Lung (tissue), 12 donors: ENCODE data around the gene CNMD. TPM values are rescaled to one million over a fixed set of nuclear protein-coding genes. Genes with fewer than 3 reads are reported as not detected.
"Not testable (repeated sequence)": the region's sequence is repeated elsewhere in the genome, so short reads cannot be mapped to it uniquely, and the experiment has no call there.

Experiments
- ATAC-seq: fragments of 200-7000 bp; cut with Tn5 transposase; one replicate; pipeline ENCODE4 v1.9.1; 2020; ENCODE audit warnings: moderate number of reproducible peaks; ENCODE audit not compliant: insufficient read depth, low FRiP score
- DNase-seq, 3 donors: peaks; one replicate each; pipeline ENCODE4 v3.0.0-alpha.2; 2013 to 2017
- H3K27ac ChIP-seq, 2 donors: one replicate each; pipeline ENCODE4 v1.5.1; 2013; ENCODE audit warnings: mild to moderate bottlenecking in 2 of 2, moderate library complexity in 2 of 2, control low read depth in 1 of 2, inconsistent platforms in 1 of 2, low read depth in 1 of 2, low read length in 1 of 2
- H3K27me3 ChIP-seq, 3 donors: one replicate each; pipeline ENCODE4 v1.5.1; 2013; ENCODE audit warnings: low read length in 2 of 3; ENCODE audit not compliant: control insufficient read depth in 3 of 3, insufficient read depth in 3 of 3
- H3K36me3 ChIP-seq, 4 donors: one replicate each; pipeline ENCODE4 v1.5.1; 2013; ENCODE audit warnings: low read length in 4 of 4, mild to moderate bottlenecking in 1 of 4, moderate library complexity in 1 of 4; ENCODE audit not compliant: control insufficient read depth in 4 of 4, insufficient read depth in 4 of 4
- H3K4me1 ChIP-seq, 5 donors: one replicate each; pipeline ENCODE4 v1.5.1; 2013; ENCODE audit warnings: low read length in 5 of 5, mild to moderate bottlenecking in 2 of 5, moderate library complexity in 1 of 5; ENCODE audit not compliant: control insufficient read depth in 5 of 5, insufficient read depth in 5 of 5
- H3K4me3 ChIP-seq: one replicate; pipeline ENCODE4 v1.5.1; 2013; ENCODE audit warnings: mild to moderate bottlenecking, control low read depth, moderate library complexity
- H3K9ac ChIP-seq, 2 donors: one replicate each; pipeline ENCODE4 v1.5.1; 2013; ENCODE audit warnings: low read length in 2 of 2, control low read depth in 1 of 2; ENCODE audit not compliant: insufficient read depth in 1 of 2
- H3K9me3 ChIP-seq, 4 donors: one replicate each; pipeline ENCODE4 v1.5.1; 2013; ENCODE audit warnings: low read length in 3 of 4, mild to moderate bottlenecking in 1 of 4, moderate library complexity in 1 of 4; ENCODE audit not compliant: control insufficient read depth in 4 of 4, insufficient read depth in 3 of 4
- WGBS, 2 donors: extraction: QIAGEN DNeasy Blood & Tissue Kit; methylation state at CpG; one replicate each; pipeline ENCODE4 v1.1.7; 2013; 5-methylcytosine and 5-hydroxymethylcytosine counted together
- polyA plus RNA-seq, 2 donors: library from polyadenylated mRNA; stranded (reverse); fragments of 200-250 nt; gene quantifications; one replicate each; pipeline ENCODE4 v1.2.1, GENCODE V29; 2013
- total RNA-seq, 2 donors: library from RNA; depleted of rRNA in 1 of 2; stranded (reverse); fragments of >200 nt in 1 of 2; gene quantifications; one replicate each; pipeline ENCODE4 v1.2.1, GENCODE V29; 2014 to 2021
- TF ChIP-seq, protein P1 (sequence below): IDR thresholded peaks from 2 replicates; pipeline ENCODE4 v1.5.1; 2012; ENCODE audit warnings: mild to moderate bottlenecking; ENCODE audit errors: control extremely low read depth, extremely low read depth
- donor health status: control.
- donor health status: control.
- donor health status: Bipolar disorder and iron deficiency.
- donor health status: healthy.
- donor health status: DM: yes; HTN: yes; CAD: no.

The CNMD gene
- total and polyA plus RNA-seq, 4 donors: 0.09 to 1.2 (median 0.10) TPM; not detected in 1

DNA sequence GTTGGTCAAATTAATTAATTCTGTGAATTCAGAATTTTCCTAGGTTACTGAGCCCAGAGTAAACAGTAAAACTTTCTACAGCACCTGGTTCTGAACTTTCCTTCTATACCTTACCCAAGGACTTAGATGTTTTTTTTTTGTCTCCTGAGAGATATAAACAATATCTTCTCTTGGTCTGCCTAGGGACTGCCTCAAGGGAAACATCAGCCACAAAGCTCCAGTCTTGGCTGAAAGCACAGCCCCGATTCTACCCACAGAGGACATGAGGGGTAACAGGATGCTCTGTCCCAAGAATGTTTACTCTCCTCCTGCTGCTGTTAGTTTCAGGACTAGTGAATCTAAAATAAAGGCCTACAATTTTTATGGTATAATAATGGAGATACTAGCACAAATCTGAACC, 14.3 kb downstream of the CNMD start:
- Histone ChIP-seq H3K9me3 (peaks cover 0 to 3% (median 0%) of the 10 kb centered on the region in 4 donors), H3K27ac (no peak overlapping the region), H3K27me3 (no peaks in the 10 kb centered on the region), H3K4me3 (no peak overlapping the region), H3K4me1 (no peaks in the 10 kb centered on the region), H3K36me3 (no peaks in the 10 kb centered on the region), H3K9ac (no peak overlapping the region)
- DNase-seq (no peak), ATAC-seq (no peak)
- TF ChIP-seq, protein P1, sequence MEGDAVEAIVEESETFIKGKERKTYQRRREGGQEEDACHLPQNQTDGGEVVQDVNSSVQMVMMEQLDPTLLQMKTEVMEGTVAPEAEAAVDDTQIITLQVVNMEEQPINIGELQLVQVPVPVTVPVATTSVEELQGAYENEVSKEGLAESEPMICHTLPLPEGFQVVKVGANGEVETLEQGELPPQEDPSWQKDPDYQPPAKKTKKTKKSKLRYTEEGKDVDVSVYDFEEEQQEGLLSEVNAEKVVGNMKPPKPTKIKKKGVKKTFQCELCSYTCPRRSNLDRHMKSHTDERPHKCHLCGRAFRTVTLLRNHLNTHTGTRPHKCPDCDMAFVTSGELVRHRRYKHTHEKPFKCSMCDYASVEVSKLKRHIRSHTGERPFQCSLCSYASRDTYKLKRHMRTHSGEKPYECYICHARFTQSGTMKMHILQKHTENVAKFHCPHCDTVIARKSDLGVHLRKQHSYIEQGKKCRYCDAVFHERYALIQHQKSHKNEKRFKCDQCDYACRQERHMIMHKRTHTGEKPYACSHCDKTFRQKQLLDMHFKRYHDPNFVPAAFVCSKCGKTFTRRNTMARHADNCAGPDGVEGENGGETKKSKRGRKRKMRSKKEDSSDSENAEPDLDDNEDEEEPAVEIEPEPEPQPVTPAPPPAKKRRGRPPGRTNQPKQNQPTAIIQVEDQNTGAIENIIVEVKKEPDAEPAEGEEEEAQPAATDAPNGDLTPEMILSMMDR: no peak
- 83 to 97% methylated on average over 1 of the region's 1 CpG for WGBS, 2 donors

DNA sequence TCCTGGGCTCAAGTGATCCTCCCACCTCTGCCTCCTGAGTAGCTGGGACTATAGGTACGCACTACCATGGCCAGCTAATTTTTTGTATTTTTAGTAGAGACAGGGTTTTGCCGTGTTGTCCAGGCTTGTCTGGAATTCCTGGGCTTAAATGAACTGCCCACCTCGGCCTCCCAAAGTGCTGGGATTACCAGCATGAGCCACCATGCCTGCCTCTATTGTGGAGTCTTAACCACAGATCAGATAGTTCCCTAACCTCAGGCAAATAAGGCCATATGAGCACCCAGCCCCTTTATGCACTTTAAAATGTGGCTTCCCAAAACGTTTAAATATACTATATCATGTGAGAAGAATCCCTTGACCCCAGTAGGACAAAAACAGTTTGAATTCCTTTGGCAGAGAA, 16.4 kb downstream of the CNMD start:
- no peaks in the 10 kb centered on the region for H3K36me3 ChIP-seq
- H3K9me3 ChIP-seq: peaks cover 0 to 3% (median 0%) of the 10 kb centered on the region in 4 donors
- no peak overlapping the region for H3K27ac ChIP-seq
- H3K4me1 ChIP-seq: no peaks in the 10 kb centered on the region
- no peak overlapping the region for H3K4me3 ChIP-seq
- DNase-seq: no peak
- WGBS, 2 donors: 87 to 89% methylated on average over 4 of the region's 4 CpGs
- TF ChIP-seq, protein P1: no peak
- no peak for ATAC-seq
- no peak overlapping the region for H3K9ac ChIP-seq
- H3K27me3 ChIP-seq: no peaks in the 10 kb centered on the region

DNA sequence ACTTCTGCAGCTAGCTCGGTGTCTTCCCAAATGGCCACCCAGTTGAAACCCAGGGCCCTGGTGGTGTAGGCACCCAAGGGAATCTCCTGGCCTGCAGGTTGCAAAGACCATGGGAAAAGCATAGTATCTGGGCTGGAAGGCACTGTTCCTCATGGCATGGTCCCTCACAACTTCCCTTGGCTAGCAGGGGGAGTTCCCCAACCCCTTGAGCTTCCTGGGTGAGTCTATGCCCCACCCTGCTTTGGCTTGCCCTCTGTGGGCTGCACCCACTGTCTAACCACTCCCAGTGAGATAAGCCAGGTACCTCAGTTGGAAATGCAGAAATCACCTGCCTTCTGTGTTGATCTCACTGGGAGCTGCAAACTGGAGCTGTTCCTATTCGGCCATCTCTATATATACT, 18.3 kb downstream of the CNMD start:
- DNase-seq, H3K27me3 ChIP-seq, H3K9me3 ChIP-seq, H3K27ac ChIP-seq, H3K4me1 ChIP-seq, H3K4me3 ChIP-seq, H3K36me3 ChIP-seq, H3K9ac ChIP-seq, ATAC-seq: not testable (repeated sequence)
- 94 to 97% methylated on average over 2 of the region's 2 CpGs for WGBS, 2 donors

DNA sequence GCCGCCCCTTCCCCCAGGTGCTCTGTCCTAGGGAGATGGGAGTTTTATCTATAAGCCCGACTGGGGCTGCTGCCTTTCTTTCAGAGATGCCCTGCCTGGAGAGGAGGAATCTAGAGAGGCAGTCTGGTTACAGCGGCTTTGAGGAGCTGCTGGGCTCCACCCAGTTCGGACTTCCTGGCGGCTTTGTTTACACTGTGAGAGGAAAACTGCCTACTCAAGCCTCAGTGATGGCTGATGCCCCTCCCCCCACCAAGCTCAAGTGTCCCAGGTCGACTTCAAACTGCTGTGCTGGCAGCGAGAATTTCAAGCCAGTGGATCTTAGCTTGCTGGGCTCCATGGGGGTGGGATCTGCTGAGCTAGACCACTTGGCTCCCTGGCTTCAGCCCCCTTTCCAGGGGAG, 18.7 kb downstream of the CNMD start:
- ATAC-seq, H3K36me3 ChIP-seq, H3K27me3 ChIP-seq, H3K9me3 ChIP-seq, H3K4me3 ChIP-seq, H3K27ac ChIP-seq, H3K9ac ChIP-seq, H3K4me1 ChIP-seq: not testable (repeated sequence)
- peak in 1 of 3 donors; percentile 25 for DNase-seq
- 51 to 66% methylated on average over 7 of the region's 7 CpGs for WGBS, 2 donors

DNA sequence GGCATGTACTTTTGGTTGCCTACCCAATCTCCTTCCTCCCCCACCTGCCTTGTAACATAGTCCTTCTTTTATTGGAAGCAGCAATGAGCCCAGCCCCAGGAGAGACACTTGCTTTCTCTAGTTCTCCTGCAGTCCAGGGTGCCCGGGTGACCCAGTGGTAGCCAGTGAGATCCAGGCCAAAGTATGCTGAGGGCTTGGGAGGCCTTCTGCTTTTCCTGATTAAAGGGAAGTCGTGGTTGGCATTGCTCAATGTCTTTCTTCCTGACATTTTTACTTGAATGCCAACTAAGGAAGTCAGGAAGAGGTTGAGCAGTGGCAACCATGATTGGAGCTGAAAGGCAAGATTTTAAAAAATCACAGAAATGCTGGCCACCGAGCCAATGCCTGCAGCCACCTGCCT, 25.7 kb downstream of the CNMD start:
- Histone ChIP-seq H3K4me1 (no peaks in the 10 kb centered on the region), H3K9me3 (no peaks in the 10 kb centered on the region), H3K27ac (no peak overlapping the region), H3K4me3 (no peak overlapping the region), H3K9ac (no peak overlapping the region), H3K27me3 (no peaks in the 10 kb centered on the region), H3K36me3 (no peaks in the 10 kb centered on the region)
- peak; percentile 53 for ATAC-seq
- DNase-seq: peak in 1 of 3 donors; percentile 12
- WGBS, 2 donors: 18 to 41% methylated on average over 3 of the region's 3 CpGs
- TF ChIP-seq, protein P1: no peak
